Measurements from ENCODE around the gene SLC34A1. TPM values are rescaled to one million over a fixed set of nuclear protein-coding genes. Genes with fewer than 3 reads are reported as not detected.
A peak's percentile ranks its signal among the peaks of the same experiment; 100 is the strongest.

The SLC34A1 gene
- total RNA-seq, 6 donors from 2014 or later, result not detected

GRCh38 chr5:177397875-177398390 lies 13.7 kb downstream of the SLC34A1 start:
- no peak overlapping the region for H3K4me3 ChIP-seq
- TF ChIP-seq POLR2AphosphoS5 (IDR thresholded peaks at IDR 0.05), result no peak
- no peaks in the 10 kb centered on the region for H3K9me3 ChIP-seq
- ATAC-seq (ENCODE audit: low FRiP score in 2 of 2) (no peak), DNase-seq (peak in 1 of 2 donors; percentile 48)
- peaks cover 11 to 21% (median 16%) of the 10 kb centered on the region in 4 donors for H3K4me1 ChIP-seq
- WGBS, 2 donors, result 87 to 94% methylated on average over 9 to 16 of the region's 16 CpGs
- H3K27me3 ChIP-seq, result peaks cover 0 to 38% (median 24%) of the 10 kb centered on the region in 4 donors
- no peaks in the 10 kb centered on the region for H3K36me3 ChIP-seq
- H3K27ac ChIP-seq, result no peak overlapping the region

GRCh38 chr5:177399997-177400868 lies 16.0 kb downstream of the SLC34A1 start, which contains the start of gene PFN3:
PFN3 (minus strand) TSS chr5:177400661; CDS start chr5:177400576, 85 bp downstream.
- ATAC-seq (ENCODE audit: low FRiP score in 2 of 2), result no peak
- H3K36me3 ChIP-seq, result no peaks in the 10 kb centered on the region
- H3K27ac ChIP-seq, result no peak within 1 kb of the TSS
- H3K4me1 ChIP-seq, result peaks cover 33 to 44% (median 39%) of the 10 kb centered on the region in 4 donors
- peak in 1 of 2 donors; percentile 83 for DNase-seq
- 26 to 47% methylated on average over 22 to 72 of the region's 92 CpGs for WGBS, 2 donors
- H3K27me3 ChIP-seq, result peaks cover 2 to 51% (median 31%) of the 10 kb centered on the region in 4 donors
- H3K4me3 ChIP-seq, result no peak within 1 kb of the TSS
- peak in 1 of 6 experiments; percentile 10 for TF ChIP-seq CTCF (IDR thresholded peaks at IDR 0.05)
- TF ChIP-seq POLR2A (IDR thresholded peaks at IDR 0.05), result no peak
- no peaks in the 10 kb centered on the region for H3K9me3 ChIP-seq

DNA sequence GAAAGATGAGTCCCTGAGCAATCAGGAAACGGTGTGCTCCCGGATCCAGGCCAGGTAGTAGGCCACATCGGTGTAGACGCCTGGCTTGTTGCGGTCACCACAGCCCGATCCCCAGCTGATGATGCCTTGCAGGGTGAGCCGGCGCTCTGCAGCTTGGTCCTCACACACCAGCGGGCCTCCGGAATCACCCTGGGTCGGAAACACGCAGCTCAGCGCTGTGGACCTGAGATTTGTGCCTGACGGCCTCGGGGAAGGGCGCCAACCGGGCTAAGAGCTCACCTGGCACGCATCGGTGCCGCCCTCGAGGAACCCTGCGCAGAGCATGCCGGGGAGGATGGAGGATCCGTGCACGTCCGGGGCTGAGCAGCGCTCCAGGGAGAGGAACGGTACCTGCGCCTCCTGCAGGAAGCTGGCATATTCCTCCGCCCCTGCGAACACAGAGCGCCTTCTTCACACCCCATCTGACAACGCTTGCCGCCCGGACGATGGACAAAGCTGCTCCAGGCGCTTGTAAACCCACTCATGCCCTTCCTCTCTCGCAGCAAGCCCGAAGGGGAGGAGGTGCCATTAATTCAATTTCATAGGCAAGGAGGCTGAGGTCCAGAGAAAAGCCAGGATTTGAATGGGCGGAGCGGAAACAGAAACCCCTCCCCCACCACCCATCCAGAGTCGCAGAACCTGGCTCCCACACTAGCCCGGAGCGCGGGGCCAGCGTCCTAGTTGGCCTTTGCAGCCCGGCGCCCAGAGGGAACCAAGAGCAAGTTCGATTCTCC lies 18.2 kb downstream of the SLC34A1 start:
- peak overlapping the region in 3 of 4 donors; percentile 47 to 65 (median 58) for H3K4me3 ChIP-seq
- H3K4me1 ChIP-seq, result peaks cover 35 to 51% (median 44%) of the 10 kb centered on the region in 4 donors
- no peaks in the 10 kb centered on the region for H3K9me3 ChIP-seq
- 5 to 16% methylated on average over 19 to 27 of the region's 49 CpGs for WGBS, 2 donors
- peaks cover 2 to 51% (median 31%) of the 10 kb centered on the region in 4 donors for H3K27me3 ChIP-seq
- peak; percentile 14 to 70 for ATAC-seq (ENCODE audit: low FRiP score in 2 of 2)
- no peaks in the 10 kb centered on the region for H3K36me3 ChIP-seq
- DNase-seq, result peak; percentile 77 to 85
- H3K27ac ChIP-seq, result no peak overlapping the region
- TF ChIP-seq POLR2A (IDR thresholded peaks at IDR 0.05) (no peak), CTCF (IDR thresholded peaks at IDR 0.05) (peak in 5 of 6 experiments; percentile 18 to 54 (median 53))

GRCh38 chr5:177403102-177403791 lies 19.0 kb downstream of the SLC34A1 start:
- WGBS, 2 donors, result 6 to 17% methylated on average over 6 to 39 of the region's 61 CpGs
- Histone ChIP-seq H3K4me3 (peak overlapping the region; percentile 47 to 65 (median 54)), H3K27me3 (peaks cover 2 to 51% (median 31%) of the 10 kb centered on the region in 4 donors)

More at GRCh38 chr5:177403102-177403791, 19.0 kb downstream of the SLC34A1 start:
- ATAC-seq (ENCODE audit: low FRiP score in 2 of 2) (peak in 1 of 2 donors; percentile 6), DNase-seq (peak in 1 of 2 donors; percentile 89)
- H3K36me3 ChIP-seq, result no peaks in the 10 kb centered on the region
- H3K4me1 ChIP-seq, result peaks cover 35 to 51% (median 44%) of the 10 kb centered on the region in 4 donors
- TF ChIP-seq POLR2A (IDR thresholded peaks at IDR 0.05) (no peak), EP300 (IDR thresholded peaks at IDR 0.05) (no peak), CTCF (IDR thresholded peaks at IDR 0.05) (no peak), POLR2AphosphoS5 (IDR thresholded peaks at IDR 0.05) (no peak)
- no peaks in the 10 kb centered on the region for H3K9me3 ChIP-seq
- peak overlapping the region in 1 of 4 donors; percentile 59 for H3K27ac ChIP-seq

Data from upper lobe of left lung (tissue), 6 donors.